PFSK-1 (cell line): ENCODE measurements around the gene ANKRD13B.

Source experiments
- POLR2AphosphoS5 ChIP-seq: IDR thresholded peaks from 2 replicates; pipeline ENCODE4 v1.6.1; 2012; ENCODE audit warnings: low read depth, mild to moderate bottlenecking, control low read depth, low read length, moderate library complexity
- TAF1 ChIP-seq: IDR thresholded peaks from 2 replicates; pipeline ENCODE4 v1.6.1; 2012; ENCODE audit warnings: low read length, control low read depth, borderline replicate concordance; ENCODE audit not compliant: insufficient read depth
- TF ChIP-seq, protein P1 (sequence below), 2 experiments: IDR thresholded peaks; 2 replicates each; pipeline versions ENCODE4 v1.6.1 to v1.8.0; 2011 to 2012; ENCODE audit warnings: low read depth in 2 of 2, low read length in 2 of 2, control low read depth in 1 of 2, inconsistent platforms in 1 of 2, mild to moderate bottlenecking in 1 of 2, moderate library complexity in 1 of 2; ENCODE audit not compliant: insufficient read depth in 1 of 2

DNA sequence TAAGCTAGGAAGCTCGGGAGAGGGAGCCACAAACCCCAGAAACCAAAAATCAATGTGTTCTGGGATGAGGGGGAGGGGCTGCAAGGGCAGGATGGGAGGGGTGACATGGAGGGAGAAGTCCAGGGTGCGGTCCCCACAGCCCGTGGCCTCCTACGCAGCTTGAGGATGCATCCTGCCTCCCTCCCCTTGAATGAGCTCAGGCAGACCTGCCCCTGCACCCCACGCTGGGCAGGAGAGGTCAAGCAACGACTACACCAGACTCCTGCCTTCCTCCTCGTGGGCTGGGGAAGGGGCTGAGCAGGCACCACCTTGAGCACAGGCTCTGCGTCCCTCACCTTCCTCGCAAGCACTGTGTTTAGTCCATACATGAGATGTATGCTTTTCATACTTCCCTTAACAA is 3.9 kb downstream of the ANKRD13B start:
- no peak for TF ChIP-seq POLR2AphosphoS5
- TF ChIP-seq, protein P1, sequence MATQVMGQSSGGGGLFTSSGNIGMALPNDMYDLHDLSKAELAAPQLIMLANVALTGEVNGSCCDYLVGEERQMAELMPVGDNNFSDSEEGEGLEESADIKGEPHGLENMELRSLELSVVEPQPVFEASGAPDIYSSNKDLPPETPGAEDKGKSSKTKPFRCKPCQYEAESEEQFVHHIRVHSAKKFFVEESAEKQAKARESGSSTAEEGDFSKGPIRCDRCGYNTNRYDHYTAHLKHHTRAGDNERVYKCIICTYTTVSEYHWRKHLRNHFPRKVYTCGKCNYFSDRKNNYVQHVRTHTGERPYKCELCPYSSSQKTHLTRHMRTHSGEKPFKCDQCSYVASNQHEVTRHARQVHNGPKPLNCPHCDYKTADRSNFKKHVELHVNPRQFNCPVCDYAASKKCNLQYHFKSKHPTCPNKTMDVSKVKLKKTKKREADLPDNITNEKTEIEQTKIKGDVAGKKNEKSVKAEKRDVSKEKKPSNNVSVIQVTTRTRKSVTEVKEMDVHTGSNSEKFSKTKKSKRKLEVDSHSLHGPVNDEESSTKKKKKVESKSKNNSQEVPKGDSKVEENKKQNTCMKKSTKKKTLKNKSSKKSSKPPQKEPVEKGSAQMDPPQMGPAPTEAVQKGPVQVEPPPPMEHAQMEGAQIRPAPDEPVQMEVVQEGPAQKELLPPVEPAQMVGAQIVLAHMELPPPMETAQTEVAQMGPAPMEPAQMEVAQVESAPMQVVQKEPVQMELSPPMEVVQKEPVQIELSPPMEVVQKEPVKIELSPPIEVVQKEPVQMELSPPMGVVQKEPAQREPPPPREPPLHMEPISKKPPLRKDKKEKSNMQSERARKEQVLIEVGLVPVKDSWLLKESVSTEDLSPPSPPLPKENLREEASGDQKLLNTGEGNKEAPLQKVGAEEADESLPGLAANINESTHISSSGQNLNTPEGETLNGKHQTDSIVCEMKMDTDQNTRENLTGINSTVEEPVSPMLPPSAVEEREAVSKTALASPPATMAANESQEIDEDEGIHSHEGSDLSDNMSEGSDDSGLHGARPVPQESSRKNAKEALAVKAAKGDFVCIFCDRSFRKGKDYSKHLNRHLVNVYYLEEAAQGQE (IDR thresholded peaks at IDR 0.05; ENCODE audit: insufficient read depth in 1 of 2, low read depth in 2 of 2, low read length in 2 of 2): no peak
- TF ChIP-seq TAF1: no peak
